ENCODE measurements around the gene PLD5. TPM values are rescaled to one million over a fixed set of nuclear protein-coding genes. Genes with fewer than 3 reads are reported as not detected.
"Not testable (repeated sequence)": the region's sequence is repeated elsewhere in the genome, so short reads cannot be mapped to it uniquely, and the experiment has no call there.

The PLD5 gene
- total RNA-seq, 2 donors from 2014 or later: 0.05 to 1.0 TPM

DNA sequence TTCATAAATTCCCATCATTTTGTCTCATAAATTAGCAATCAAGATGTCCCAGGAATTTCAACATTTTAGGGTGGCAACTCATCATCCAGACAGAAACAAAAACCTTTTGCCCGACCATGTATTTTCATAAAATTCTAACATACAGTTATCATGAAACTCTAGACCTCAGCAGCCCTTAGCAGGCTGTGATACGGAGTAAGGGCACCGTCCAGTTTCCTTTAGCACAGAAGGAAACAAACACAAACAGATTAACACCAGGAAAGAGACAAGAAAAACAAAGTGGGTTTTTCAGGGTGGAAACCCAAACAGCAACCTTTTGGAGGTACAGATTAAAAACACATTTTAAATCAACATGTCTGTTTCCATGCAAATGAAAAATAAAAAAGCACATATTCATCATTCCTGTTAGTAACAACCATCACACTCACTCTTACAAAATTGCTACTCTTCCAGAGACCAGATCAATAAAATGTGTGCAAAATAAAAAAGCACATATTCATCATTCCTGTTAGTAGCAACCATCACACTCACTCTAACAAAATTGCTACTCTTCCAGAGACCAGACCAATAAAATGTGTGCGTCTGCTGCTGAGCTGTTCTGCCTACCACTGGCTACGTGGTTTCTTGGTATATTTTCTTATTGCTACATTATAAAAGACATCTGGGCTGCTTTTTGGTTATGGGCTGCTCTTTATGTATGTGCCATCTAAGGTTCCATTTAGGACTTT is 241.6 kb downstream of the PLD5 start:
- DNase-seq (ENCODE audit: low spot score); H3K27ac ChIP-seq; H3K9me3 ChIP-seq; H3K27me3 ChIP-seq (replicated peaks; ENCODE audit: insufficient read depth); intact Hi-C loops (cut with DNase I); H3K36me3 ChIP-seq; H3K4me1 ChIP-seq (replicated peaks); H3K4me3 ChIP-seq: not testable (repeated sequence)
- WGBS: 38% methylated on average over 5 of the region's 5 CpGs

- DNase-seq (ENCODE audit: low spot score); H3K27ac ChIP-seq; intact Hi-C loops (cut with DNase I); H3K27me3 ChIP-seq (replicated peaks; ENCODE audit: insufficient read depth); H3K36me3 ChIP-seq; H3K9me3 ChIP-seq; H3K4me3 ChIP-seq; H3K4me1 ChIP-seq (replicated peaks): not testable (repeated sequence)
- 69% methylated on average over 3 of the region's 3 CpGs for WGBS
Observed at GRCh38 chr1:242278406-242278805, 246.1 kb downstream of the PLD5 start.

DNA sequence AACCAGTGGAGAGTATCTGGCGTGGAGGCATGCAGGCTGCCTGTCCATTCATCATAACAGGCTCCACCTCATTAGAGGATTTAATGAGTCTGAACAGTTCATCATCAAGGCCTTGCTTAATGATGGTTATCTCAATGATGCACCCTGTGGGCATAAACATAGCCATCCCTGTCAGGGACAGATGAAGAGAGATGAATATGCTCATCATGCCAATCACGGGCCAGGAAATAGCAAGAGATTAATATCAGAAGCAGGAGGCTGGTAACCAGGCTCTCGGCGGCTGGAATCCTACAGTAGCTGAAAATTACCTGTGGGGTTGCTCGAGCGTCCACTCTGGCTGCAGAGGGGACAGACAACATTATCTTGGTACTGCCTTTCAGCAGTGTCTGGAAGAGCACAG is 247.7 kb downstream of the PLD5 start:
- H3K4me1 ChIP-seq (replicated peaks); H3K27me3 ChIP-seq (replicated peaks; ENCODE audit: insufficient read depth); intact Hi-C loops (cut with DNase I); H3K27ac ChIP-seq; H3K9me3 ChIP-seq; H3K36me3 ChIP-seq; DNase-seq (ENCODE audit: low spot score); H3K4me3 ChIP-seq: not testable (repeated sequence)
- 88% methylated on average over 6 of the region's 6 CpGs for WGBS

GRCh38 chr1:242267004-242267403 is 257.5 kb downstream of the PLD5 start:
- DNase-seq (ENCODE audit: low spot score); H3K9me3 ChIP-seq; H3K4me1 ChIP-seq (replicated peaks); H3K36me3 ChIP-seq; intact Hi-C loops (cut with DNase I); H3K4me3 ChIP-seq; H3K27me3 ChIP-seq (replicated peaks; ENCODE audit: insufficient read depth); H3K27ac ChIP-seq: not testable (repeated sequence)
- 88% methylated on average over 2 of the region's 2 CpGs for WGBS

DNA sequence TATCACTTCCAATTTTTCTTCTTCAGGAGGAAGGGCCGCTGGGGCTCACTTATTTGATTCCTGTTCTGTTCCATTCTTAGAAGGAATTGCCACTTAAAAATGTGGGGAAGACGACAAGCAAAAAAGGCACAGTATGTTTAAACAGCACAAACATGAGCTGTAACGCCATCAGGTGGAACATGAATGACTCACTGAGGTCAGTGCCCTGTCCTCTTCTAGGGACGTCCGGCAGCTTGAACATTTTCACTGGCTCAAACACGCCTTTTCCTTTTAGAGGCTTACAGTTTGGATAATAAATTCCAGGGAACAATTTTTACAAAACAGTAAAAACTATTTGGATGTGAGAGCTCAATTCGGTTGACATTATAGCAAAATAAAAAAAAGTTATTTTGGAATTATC is 260.1 kb downstream of the PLD5 start:
- H3K27ac ChIP-seq; H3K4me1 ChIP-seq (replicated peaks); H3K36me3 ChIP-seq; intact Hi-C loops (cut with DNase I); DNase-seq (ENCODE audit: low spot score); H3K27me3 ChIP-seq (replicated peaks; ENCODE audit: insufficient read depth); H3K4me3 ChIP-seq; H3K9me3 ChIP-seq: not testable (repeated sequence)
- WGBS: 46% methylated on average over 7 of the region's 7 CpGs

GRCh38 chr1:242245255-242245654 is 279.2 kb downstream of the PLD5 start:
- no peaks in the 10 kb centered on the region for H3K9me3 ChIP-seq
- H3K27me3 ChIP-seq (replicated peaks; ENCODE audit: insufficient read depth): no peaks in the 10 kb centered on the region
- TF ChIP-seq POLR2A (IDR thresholded peaks at IDR 0.05) (no peak), POLR2AphosphoS5 (IDR thresholded peaks at IDR 0.05) (no peak)
- TF ChIP-seq, protein P1, sequence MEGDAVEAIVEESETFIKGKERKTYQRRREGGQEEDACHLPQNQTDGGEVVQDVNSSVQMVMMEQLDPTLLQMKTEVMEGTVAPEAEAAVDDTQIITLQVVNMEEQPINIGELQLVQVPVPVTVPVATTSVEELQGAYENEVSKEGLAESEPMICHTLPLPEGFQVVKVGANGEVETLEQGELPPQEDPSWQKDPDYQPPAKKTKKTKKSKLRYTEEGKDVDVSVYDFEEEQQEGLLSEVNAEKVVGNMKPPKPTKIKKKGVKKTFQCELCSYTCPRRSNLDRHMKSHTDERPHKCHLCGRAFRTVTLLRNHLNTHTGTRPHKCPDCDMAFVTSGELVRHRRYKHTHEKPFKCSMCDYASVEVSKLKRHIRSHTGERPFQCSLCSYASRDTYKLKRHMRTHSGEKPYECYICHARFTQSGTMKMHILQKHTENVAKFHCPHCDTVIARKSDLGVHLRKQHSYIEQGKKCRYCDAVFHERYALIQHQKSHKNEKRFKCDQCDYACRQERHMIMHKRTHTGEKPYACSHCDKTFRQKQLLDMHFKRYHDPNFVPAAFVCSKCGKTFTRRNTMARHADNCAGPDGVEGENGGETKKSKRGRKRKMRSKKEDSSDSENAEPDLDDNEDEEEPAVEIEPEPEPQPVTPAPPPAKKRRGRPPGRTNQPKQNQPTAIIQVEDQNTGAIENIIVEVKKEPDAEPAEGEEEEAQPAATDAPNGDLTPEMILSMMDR (IDR thresholded peaks at IDR 0.05): no peak
- H3K4me3 ChIP-seq: no peak overlapping the region
- H3K36me3 ChIP-seq: no peaks in the 10 kb centered on the region
- H3K27ac ChIP-seq: no peak overlapping the region
- WGBS: 85% methylated on average over 5 of the region's 5 CpGs
- H3K4me1 ChIP-seq (replicated peaks): peaks cover 8% of the 10 kb centered on the region
- no peak for DNase-seq (ENCODE audit: low spot score)
- intact Hi-C loops (cut with DNase I): no loop called here

GRCh38 chr1:242243472-242243871 is 281.0 kb downstream of the PLD5 start:
- 36% methylated on average over 1 of the region's 1 CpG for WGBS
- Histone ChIP-seq H3K27me3 (replicated peaks; ENCODE audit: insufficient read depth) (no peaks in the 10 kb centered on the region), H3K9me3 (no peaks in the 10 kb centered on the region), H3K36me3 (no peaks in the 10 kb centered on the region), H3K4me1 (replicated peaks) (peaks cover 8% of the 10 kb centered on the region), H3K27ac (peak overlapping the region; percentile 21 to 82), H3K4me3 (no peak overlapping the region)
- TF ChIP-seq POLR2A (IDR thresholded peaks at IDR 0.05) (no peak), POLR2AphosphoS5 (IDR thresholded peaks at IDR 0.05) (peak; percentile 77)
- TF ChIP-seq, protein P1 (IDR thresholded peaks at IDR 0.05): no peak
- peak; percentile 53 for DNase-seq (ENCODE audit: low spot score)
- intact Hi-C loops (cut with DNase I): no loop called here
